Measurements from ENCODE around the gene VCY. TPM values are rescaled to one million over a fixed set of nuclear protein-coding genes. Genes with fewer than 3 reads are reported as not detected.
"Not testable (repeated sequence)": the region's sequence is repeated elsewhere in the genome, so short reads cannot be mapped to it uniquely, and the experiment has no call there.

Gene VCY
- not detected in 2 replicates for total RNA-seq (2014; rRNA removed; shearing (Covaris generic))

DNA sequence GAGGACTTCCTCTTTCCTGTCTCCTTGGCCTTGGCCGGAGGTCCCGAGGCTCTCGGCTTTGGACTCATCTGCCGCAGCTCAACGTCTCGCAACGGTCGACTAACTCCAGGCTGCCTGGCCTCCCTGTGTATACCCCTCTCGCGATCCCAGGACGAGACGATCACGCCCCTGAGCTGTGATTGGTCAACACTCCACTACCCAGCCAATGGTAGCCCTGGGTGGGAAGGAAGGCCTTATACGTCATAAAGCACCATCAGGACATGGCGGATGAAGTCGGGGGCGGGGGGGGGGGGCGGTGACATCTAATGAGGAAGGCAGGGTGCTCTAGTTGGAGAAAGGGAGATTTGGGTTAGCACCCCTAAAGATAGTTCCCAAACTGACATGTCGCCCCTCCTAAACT is at the start of gene VCY:
Gene VCY, minus strand, starts transcription at position 101 of the 400 bp plus-strand sequence. Its CDS starts 33 bp downstream, at position 68.
- DNase-seq (ENCODE audit: low read depth in 1 of 2, low spot score in 2 of 2); H3K4me1 ChIP-seq (replicated peaks); H3K4me3 ChIP-seq; H3K27me3 ChIP-seq (replicated peaks); H3K36me3 ChIP-seq; H3K9me3 ChIP-seq (replicated peaks); H3K27ac ChIP-seq: not testable (repeated sequence)

DNA sequence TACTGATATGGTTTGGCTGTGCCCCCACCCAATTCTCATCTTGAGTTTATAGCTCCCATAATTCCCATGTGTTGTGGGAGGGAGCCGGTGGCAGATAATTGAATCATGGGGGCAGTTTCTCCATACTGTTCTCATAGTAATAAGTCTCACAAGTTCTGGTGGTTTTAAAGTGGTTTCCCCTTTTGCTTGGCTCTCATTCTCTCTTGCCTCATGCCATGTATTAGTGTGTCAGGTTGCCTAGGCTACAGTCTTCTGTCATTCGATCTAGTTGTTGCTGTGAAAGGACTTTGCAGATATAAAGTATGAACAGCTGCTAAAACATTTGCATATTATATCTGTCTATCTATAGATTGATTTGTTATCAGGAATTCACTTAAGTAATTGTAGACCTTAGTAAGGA is 44.1 kb upstream of the VCY start:
- H3K4me3 ChIP-seq; H3K36me3 ChIP-seq; H3K9me3 ChIP-seq (replicated peaks); DNase-seq (ENCODE audit: low read depth in 1 of 2, low spot score in 2 of 2); H3K27me3 ChIP-seq (replicated peaks); H3K27ac ChIP-seq; H3K4me1 ChIP-seq (replicated peaks): not testable (repeated sequence)

DNA sequence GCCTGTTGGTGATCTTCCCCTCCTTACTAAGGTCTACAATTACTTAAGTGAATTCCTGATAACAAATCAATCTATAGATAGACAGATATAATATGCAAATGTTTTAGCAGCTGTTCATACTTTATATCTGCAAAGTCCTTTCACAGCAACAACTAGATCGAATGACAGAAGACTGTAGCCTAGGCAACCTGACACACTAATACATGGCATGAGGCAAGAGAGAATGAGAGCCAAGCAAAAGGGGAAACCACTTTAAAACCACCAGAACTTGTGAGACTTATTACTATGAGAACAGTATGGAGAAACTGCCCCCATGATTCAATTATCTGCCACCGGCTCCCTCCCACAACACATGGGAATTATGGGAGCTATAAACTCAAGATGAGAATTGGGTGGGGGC is 25.6 kb upstream of the VCY start:
- DNase-seq (ENCODE audit: low read depth in 1 of 2, low spot score in 2 of 2); H3K9me3 ChIP-seq (replicated peaks); H3K36me3 ChIP-seq; H3K27ac ChIP-seq; H3K4me1 ChIP-seq (replicated peaks); H3K27me3 ChIP-seq (replicated peaks); H3K4me3 ChIP-seq: not testable (repeated sequence)

DNA sequence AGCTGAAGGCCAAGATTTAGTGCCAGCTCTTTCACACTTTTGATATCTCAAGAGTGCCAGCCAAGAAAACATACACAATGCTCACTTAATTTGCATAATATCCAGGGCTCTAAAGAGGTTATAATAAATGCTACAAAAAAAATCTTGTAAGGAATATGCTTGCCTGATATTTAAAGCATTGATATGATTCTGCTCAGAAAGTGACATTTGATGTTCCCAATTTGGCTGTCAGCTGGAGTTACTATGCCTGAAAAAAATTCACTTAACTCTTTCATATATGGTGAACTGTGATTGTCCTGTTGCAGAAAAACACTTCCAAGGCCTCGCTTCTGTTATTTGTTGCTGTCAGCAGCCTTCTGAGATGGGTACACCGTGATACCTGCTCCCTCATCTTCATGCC is 43.9 kb downstream of the VCY start:
- H3K9me3 ChIP-seq (replicated peaks); H3K27ac ChIP-seq; H3K36me3 ChIP-seq; H3K27me3 ChIP-seq (replicated peaks); H3K4me1 ChIP-seq (replicated peaks); H3K4me3 ChIP-seq; DNase-seq (ENCODE audit: low read depth in 1 of 2, low spot score in 2 of 2): not testable (repeated sequence)

Other genes with a start within 250 kb of the VCY start
- gene VCY1B, start 69.8 kb upstream of the VCY start, total RNA-seq (2014; rRNA removed; shearing (Covaris generic)): not detected in 2 replicates